NCI-H748 treated with DMSO at 0.1 percent for 48 hours (cell line): Measurements from ENCODE around the gene MRPL39.

Experiments
- DNase-seq: peaks from one replicate; lab custom pipeline; 2025; lab: John Stamatoyannopoulos, UW

MRPL39 gene

DNA sequence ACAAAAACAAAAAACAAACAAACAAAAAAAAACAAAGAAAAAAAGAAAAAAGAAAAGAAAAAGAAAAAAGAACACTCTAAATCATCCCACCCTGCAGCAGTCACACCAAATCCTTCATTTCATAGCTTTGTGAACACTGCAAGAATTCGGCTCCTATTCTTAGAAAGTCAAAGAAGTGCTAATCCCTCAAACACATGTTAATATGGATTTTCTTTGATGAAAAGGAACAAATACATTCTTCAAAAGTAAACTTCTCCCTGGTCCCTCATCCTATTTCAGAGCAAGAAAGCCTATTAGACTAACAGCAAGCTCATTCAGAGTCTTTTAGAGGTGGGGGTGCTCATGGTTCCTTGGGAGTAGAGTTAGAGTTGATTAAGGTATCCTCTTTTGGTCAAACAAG is 7.2 kb upstream of the MRPL39 start:
- DNase-seq = no peak

DNA sequence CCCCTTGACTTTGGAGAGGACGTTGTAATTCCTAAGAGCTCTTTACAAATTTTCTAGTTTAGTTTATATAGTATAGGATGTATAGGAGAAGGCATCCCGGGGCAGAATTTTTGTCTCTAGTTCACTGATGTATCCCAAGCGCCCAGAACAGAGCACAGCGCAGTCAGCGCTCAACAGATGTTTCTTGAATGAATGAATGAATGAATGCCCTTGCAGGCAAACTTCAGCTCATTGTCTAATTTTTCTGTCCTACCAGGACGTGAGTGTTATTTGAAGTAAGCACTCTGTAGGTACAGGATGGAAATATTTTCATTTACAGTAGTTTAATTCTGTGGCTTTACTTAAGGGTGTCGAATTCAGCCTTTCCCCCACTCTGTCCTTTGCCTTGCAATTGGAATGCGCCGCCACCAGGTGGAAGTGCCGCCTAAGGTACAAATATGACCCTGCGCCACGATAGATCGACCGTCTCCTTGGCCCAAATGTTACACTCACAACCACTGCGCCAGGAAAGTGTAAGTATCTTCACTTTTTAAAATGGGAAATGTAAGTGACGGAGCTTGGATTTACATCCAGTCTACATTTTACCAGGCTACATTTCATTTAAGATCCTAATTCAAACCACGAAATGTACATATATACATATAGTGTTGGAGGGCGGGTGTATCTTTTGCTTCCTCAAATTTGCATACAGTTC is 910 bp upstream of the MRPL39 start:
- DNase-seq = peak; percentile 58

DNA sequence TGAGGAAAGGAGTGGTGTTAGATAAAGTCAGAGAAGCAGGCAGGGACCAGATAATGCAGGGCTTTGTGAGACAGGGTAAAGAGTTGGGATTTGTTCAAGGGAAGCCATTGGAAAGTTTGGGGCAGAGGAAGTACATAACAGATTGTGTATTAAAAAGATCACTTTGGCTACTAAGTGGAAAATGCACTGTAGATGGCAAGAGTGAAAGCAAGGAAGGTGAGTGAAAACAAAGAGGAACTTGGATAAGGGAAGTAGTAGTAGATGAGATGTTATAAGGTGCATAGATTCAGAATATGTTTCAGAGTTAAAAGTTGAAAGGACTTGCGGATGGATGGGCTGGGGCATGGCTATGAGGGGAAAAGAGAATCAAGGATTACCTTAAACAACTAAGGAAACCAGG is 17.4 kb downstream of the MRPL39 start:
- no peak for DNase-seq

DNA sequence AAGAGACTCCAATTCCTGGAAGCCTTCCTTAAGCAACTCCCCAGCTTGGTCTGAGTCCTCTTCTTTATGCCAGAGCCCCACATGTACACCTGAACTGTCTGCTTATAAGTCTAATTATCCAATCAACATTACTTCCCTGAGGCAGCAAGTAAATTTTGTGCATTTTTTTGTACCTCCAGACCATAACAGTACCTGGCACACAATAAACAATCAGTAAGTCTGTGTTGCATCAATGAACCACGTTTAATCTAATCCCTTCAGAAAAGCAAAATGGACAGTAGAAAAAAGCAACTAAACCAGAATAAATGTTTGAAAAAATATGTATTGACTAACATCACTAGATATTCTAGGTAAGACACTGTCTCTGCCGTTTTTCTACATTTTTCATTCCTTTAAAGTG is 20.5 kb downstream of the MRPL39 start:
- no peak for DNase-seq

DNA sequence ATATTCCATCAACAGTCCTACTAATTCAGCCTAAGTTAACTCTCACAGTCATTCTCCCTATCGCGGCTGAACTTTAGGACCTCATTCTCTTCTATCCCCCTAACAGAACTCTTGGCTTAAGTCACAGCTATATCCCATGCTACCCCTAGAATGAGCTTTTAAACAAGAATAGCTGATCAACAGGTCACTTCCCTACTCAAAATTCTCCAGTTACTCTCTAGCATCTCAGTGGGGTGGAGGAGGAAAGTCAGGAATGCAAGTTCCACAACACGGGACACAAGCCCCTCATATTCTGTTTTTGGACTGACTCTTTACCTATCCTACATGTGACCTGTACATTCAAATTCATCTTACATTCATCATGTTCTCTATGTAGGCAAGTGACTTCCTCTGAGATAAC is 21.0 kb downstream of the MRPL39 start:
- no peak for DNase-seq

DNA sequence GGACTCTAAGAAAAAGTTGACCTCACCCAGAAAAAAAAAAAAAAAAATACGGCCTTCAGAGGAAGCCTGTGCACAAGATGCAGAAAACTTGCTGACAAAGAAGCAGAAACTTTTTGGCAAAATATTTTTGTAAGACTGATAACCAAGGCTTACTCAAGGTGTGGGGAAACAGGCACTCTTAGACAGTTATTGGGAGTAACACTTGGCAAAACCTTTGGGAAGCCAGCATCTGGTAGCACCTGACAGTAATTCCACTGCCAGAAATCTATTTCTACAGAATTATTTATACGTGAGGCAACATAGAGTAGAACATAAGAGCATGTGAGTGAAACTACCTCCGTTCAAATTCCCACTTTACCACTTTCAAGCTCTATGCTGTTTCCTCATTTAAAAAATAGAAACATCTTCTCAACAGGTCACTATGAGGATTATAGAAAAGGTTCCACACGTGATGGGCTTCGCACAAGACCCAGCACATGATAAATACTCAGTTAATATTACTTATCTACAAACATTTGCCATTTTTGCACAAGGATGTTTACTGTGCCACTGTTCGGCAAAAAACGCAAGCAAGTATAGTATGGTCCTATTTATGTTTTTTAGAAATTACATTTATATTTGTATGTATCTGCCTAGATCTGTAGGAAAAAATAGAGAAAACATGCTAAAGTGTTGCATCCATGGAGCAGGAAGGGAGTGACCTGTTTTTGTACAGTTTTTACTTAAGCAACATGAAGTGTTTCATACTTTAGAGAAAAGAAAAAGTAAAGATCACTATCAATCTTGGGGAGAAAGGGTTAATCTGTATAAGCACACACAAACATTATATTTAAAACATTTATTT is 22.2 kb downstream of the MRPL39 start:
- DNase-seq = no peak

DNA sequence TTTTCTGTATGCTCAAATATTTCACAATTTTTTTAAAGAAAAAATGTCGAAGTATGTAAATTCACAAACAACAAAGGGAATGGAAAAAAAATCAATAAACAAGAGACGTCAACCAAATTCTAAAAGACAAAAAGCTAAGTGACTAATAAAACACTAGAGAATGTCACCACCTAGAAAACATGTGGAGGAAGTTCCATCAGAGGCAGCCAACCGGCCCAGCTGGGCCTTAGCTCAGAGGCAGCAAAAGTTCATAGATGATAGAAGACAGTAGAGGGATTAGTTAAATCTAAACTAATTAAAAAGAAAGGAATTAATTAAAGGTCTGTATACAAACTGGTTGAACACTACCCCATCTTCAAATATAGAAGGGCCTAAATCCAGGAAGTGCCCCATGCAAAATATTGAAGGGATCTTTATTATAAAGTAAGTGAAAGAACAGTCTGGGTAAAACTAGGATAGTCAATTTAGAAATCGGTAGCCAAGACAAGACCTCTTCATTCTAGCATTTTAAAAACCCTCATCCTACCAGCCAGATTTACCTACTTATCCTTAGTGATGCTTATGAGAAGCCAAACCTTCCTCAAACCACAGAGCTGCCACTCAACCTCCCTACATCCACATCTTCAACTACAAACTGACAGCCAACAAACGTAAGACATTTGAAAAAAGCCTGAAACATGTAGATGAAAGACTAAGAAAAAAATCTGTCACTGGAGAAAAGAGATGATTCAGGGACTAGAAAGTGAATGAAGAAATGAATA is 23.7 kb downstream of the MRPL39 start:
- DNase-seq = no peak

DNA sequence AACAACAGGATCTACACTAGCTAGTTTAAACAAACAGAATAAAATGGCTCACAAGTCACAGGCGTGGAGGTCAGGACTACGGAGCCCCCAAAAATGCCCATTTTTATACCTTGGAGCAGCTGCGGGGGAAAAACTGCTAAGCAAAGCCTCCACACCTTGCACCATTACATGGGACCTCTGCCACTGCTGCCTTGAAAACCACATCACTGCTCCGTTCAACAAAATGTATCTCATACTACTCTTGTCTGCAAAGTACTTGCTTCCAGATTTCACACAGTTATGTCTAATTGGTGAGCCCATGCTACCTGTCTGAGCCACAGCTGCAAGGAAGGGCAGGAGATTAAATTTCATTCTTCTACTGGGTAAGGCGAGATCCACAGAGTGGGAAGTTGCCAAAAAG is 24.4 kb downstream of the MRPL39 start:
- DNase-seq = no peak

DNA sequence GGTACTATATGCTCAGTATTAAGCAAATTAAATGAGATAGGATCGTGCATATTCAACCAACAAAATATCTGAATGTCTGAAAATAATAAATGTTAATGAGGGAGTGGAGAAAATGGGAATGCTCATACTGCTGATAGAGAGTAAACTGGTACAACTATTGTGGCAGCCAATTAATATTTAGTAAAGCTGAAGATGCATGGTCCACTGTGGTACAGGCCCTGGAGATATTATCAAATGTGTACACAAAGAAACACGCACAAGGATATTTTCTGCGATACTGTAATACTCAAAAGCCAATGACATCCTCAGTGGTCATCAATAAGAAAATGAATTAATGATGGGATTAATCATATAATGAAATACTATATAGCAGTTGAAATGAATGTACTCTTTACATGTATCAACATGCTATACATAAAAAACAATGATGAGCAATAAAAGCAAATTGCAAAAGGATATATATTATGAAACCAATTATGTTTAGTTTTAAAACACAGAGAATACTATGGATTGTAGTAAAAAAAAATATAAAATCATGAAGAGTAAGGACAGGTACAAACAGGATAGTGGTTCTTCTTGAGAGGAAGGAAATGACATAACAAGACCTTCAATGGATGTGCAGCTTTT is 25.0 kb downstream of the MRPL39 start:
- DNase-seq = no peak

DNA sequence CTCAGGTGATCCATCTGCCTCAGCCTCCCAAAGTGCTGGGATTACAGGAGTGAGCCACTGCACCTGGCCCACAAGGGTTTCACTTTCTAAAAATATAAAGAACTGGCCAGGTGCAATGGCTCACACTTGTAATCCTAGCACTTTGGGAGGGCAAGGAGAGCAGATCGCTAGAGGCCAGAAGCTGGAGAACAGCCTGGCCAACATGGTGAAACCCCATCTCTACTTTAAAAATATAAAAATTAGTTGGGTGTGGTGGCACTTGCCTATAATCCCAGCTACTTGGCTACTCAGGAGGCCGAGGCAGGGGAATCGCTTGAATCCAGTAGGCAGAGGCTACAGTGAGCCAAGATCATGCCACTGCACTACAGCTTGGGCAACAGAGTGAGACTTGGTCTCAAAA is 25.7 kb downstream of the MRPL39 start:
- DNase-seq = no peak

DNA sequence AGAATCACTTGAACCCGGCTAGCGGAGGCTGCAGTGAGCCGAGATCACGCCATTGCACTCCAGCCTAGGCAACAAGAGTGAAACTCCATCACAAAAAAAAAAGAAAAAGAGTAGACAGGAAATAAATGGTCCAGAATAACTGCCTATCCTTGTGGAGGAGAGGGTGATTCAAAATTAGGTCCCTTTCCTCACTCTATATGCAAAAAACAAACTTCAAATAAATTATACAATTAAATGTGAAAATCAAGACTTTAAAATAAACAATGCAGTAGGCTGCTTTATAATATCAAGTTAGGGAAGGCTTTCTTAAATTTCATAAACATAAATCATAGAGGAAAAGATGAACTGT is 26.4 kb downstream of the MRPL39 start:
- no peak for DNase-seq

DNA sequence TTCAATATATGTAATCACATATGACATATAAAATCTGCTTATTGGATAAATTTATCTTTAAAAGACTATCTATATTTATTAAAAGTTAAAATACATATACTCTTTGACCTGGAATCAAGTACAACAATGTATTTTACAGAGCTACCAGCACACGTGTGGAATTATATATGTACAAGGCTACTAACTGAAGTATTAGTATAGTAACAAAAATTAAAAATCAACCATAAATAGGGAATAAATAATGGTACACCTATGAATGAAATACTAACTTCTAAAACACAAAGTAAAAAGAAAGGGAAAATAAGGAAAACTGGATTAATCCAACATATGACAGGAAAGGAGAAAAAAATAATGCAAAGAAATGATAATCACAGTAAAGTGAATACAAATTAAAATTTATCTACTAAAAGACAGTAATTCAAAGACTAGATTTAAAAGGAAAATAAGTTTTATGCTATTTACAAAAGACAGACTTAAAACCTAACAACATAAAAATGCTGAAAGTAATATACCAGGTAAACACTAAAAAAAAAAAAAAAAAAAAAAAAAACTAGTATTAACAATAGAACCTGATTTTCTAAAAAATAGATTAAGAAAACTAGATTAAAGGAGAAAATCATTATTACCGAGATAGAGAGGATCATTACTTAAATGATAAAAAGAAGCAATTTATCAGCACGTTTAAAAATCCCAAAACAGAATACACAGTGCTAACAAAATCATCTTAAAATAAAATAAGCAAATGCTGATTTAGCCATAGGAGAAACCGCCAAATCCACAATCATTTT is 27.9 kb downstream of the MRPL39 start:
- DNase-seq = no peak

DNA sequence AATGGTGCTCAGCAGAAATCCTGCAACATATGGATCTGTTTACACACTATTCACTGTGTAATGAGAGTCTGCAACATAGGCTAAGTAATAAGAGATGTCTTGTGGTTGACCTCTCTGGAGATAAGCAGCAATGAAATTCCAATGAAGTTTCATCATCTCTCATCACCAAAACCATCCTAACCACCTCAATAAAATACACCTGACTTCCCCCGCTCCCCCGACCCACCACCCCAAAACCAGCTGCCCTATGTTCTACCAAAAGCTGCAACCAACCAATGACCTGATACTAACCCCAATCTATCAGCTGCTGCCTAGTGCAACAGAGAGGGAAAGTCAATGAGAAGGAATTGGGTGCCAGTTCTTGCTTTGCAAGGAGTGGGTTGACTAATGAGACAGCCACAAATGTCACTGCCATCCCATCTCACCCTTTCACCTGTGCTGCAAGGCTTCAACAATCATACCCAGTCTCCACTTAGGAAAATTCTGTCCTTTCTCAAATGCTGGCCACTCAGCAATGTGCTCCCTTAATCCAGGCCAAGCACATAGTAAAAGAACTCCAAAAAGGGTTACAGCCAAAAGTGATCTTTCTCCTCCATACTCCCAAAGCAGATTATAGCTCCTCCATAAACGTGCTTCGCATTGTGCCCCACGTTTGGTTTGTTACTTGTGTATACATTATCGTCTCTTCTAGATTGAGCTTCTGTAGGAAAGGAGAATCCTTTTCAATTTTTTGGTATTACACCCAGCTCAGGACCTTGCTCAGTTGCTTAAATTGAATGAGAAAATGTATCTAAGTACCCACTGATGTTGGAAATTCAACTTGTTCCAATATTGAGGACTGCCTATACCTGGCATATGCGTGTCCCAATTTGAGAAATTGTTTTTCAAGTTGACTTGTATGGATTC is 29.0 kb downstream of the MRPL39 start:
- no peak for DNase-seq

DNA sequence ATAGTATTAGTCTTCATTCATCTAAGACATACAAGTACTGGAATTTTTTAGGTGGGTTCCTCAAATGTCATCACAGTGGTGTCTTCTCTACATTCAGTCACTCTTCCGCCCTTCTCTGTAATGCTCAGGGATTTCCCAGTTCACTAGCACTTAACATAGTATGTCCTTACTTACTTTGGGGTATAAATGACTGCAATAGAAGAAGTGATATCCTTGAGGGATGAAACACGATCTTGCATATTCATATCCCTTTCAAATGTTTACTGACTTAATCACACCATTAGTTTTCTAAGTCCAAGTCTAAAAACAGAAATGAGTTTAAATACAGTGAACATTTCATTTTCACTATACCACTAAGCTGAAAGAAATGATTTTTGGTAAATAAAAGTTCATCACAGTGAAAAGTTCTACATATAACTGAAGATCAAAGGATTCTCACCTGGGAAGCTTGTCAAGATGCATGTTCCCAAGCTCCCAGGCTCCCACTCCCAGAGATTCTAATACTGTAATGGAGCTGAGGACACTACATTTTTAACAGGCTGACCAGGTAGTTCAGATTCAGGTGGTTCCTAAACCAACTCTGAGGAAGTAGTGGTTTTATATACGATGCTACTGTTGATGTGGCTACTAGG is 29.7 kb downstream of the MRPL39 start:
- no peak for DNase-seq

DNA sequence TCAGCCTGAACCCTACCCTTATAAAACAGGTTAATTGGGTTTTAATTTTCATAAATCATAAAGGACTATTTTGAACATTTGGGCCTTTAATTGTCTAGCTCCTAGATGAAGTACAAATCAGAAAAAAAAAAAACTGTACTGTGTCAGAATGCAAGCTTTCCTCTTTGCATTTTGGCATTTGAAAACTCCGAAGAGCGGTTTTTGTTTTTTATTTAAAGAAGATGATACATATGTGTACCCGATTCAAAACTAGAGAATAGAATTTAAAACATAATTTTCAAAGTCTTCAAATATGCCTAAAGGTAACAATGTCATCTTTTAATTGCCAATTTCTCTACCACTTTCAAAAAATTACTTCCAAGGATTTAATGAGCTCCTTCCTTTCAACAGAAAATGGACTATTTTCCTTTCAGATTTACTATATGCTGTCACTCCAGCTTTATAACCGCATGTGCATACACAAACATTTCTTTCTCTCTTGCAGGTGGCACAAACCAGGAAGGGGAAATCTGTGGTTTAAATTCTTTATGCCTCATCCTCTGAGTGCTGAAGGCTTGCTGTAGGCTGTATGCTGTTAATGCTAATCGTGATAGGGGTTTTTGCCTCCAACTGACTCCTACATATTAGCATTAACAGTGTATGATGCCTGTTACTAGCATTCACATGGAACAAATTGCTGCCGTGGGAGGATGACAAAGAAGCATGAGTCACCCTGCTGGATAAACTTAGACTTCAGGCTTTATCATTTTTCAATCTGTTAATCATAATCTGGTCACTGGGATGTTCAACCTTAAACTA is 33.7 kb downstream of the MRPL39 start:
- DNase-seq = no peak

DNA sequence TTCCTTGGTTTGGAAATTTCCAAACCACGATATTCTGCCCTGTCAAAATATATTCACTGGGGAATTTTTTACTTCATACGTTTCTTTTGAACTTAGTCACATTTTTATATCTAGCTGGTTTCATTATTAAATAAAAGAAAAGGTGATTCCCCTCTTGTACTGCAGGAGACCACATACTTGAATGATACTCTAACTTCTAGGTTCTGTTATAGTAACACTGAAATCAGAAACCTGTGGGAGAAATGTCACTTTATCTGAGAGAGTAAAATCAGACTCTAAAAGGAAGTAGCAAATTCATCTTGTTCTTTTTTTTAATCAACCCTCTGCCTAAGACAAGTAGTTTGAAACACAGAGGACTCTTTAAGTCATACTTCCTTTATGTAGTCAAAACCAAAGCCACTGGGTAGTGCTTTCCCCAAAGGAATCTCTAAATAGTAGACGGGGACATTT is 34.4 kb downstream of the MRPL39 start:
- DNase-seq = no peak

DNA sequence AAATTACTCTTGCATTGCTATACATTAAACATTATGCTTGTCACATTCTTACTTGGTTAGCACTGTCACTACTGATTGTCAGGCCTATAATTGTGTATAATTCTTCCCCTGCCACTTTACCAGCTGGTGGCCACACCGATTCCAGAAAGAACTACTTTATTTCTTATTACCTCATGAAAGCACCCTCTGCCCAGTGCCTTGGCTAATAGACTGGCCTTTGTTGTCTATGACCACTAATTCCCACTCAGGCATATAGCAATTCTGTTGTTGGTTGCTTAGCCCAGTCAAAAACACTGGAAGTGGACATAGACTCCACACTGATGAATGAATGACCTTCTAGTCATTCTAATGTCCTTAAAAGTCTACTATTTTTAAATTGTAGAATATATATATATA is 35.6 kb downstream of the MRPL39 start:
- DNase-seq = no peak

DNA sequence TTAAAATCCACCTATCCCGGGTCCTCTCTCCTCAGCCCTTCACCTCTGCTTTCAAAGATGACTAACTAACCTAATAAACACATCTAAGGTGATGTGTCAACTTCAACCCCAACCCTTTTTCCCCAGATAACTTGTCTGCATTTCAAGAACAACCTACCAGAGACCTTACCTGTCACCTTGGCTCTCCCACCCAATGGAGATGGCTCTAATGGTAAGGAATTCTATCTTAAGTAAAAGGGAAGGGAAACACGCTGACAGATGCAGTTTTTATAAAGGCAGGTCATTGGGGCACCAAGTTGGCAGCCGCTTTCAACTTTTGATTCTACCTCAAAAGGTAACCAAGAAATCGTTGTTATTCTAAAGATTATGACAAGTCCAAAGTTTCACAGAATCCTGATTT is 37.6 kb downstream of the MRPL39 start:
- DNase-seq = no peak

DNA sequence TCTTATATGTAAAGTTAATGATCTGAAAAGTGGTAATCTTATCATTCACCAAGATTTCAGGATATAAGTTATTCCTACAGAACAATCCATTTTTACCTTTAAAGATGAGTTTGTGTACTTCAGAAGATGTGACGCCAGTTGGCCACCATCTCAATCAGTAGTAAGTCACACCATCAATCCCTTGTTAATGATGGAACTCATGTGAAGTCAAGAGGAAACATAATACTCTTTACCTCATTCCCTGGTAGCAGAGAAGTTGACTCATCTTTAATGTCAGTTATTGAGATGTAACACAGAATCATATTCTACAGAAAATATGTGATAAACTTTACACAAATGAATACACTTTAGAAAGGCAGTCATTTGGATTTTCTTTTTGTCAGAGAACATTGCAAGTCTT is 38.2 kb downstream of the MRPL39 start:
- DNase-seq = no peak
